Endothelial cell of umbilical vein (primary cell): ENCODE results near the gene XRCC4.

Experiments
- EZH2 ChIP-seq: IDR thresholded peaks from 2 replicates; pipeline ENCODE4 v1.6.1; 2012; ENCODE audit warnings: borderline replicate concordance, low read depth, mild to moderate bottlenecking, moderate library complexity, low read length, inconsistent platforms; ENCODE audit not compliant: severe bottlenecking
- GATA2 ChIP-seq: IDR thresholded peaks from 2 replicates; pipeline ENCODE4 v1.7.0; 2011; ENCODE audit warnings: low read depth, mild to moderate bottlenecking, moderate library complexity, mixed read lengths, low read length; ENCODE audit not compliant: insufficient read length, insufficient read depth
- JUN ChIP-seq: IDR thresholded peaks from 2 replicates; pipeline ENCODE4 v1.6.1; 2011; ENCODE audit warnings: borderline replicate concordance, low read depth; ENCODE audit not compliant: insufficient read length, insufficient read depth
- MYC ChIP-seq: IDR thresholded peaks from one replicate; pipeline ENCODE4 v1.6.1; 2011; ENCODE audit warnings: mild to moderate bottlenecking, low read depth, low read length
- POLR2A ChIP-seq: IDR thresholded peaks from 2 replicates; pipeline ENCODE4 v1.6.1; 2012; ENCODE audit warnings: low read depth, mild to moderate bottlenecking, control low read depth, low read length
- POLR2AphosphoS5 ChIP-seq: IDR thresholded peaks from 2 replicates; pipeline ENCODE4 v1.6.1; 2012; ENCODE audit warnings: low read depth, mild to moderate bottlenecking, control low read depth, low read length, moderate library complexity; ENCODE audit not compliant: insufficient read depth
- TF ChIP-seq, protein P1 (sequence below), 2 donors: IDR thresholded peaks; 1 replicate in 1 of 2; 2 replicates in 1 of 2; pipeline ENCODE4 v1.5.1; 2011; ENCODE audit warnings: low read length in 2 of 2, mild to moderate bottlenecking in 2 of 2, moderate library complexity in 2 of 2, control low read depth in 1 of 2, inconsistent platforms in 1 of 2, low read depth in 1 of 2; ENCODE audit not compliant: insufficient read depth in 1 of 2; ENCODE audit errors: extremely low read depth in 1 of 2
- TF ChIP-seq, protein P2 (sequence below): IDR thresholded peaks from 2 replicates; pipeline ENCODE4 v1.6.1; 2011; ENCODE audit not compliant: insufficient read depth, insufficient read length

DNA sequence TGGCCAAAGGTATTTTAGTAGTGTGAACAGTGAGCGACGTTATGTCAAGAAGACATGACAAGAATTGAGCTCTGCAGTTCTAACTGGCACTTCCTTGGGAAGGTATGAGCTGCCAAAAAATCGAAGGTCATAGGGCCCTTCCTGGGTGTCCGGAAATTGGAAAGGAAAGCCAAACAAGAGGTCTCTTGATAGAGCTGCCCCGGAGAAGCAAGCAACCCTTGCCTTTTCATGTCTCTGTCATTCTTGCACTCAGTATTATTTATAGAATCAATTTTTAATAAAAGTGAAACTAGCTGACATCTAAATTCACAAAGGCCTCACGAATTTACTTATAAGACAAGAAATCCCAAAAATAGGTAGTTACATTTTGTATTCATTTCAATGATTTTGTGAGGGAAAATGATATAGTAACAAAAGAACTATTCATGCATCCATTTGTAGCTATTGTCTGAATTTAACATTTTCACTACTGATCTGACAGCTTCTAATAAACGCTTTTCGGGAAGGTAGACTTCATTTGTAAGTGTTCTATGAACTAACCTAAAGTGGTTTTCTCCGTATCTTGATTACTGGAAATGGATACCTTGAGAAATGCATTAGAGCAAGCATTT, 280.4 kb downstream of the XRCC4 start:
- TF ChIP-seq POLR2AphosphoS5: no peak
- TF ChIP-seq, protein P1, sequence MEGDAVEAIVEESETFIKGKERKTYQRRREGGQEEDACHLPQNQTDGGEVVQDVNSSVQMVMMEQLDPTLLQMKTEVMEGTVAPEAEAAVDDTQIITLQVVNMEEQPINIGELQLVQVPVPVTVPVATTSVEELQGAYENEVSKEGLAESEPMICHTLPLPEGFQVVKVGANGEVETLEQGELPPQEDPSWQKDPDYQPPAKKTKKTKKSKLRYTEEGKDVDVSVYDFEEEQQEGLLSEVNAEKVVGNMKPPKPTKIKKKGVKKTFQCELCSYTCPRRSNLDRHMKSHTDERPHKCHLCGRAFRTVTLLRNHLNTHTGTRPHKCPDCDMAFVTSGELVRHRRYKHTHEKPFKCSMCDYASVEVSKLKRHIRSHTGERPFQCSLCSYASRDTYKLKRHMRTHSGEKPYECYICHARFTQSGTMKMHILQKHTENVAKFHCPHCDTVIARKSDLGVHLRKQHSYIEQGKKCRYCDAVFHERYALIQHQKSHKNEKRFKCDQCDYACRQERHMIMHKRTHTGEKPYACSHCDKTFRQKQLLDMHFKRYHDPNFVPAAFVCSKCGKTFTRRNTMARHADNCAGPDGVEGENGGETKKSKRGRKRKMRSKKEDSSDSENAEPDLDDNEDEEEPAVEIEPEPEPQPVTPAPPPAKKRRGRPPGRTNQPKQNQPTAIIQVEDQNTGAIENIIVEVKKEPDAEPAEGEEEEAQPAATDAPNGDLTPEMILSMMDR (IDR thresholded peaks at IDR 0.05; ENCODE audit: extremely low read depth in 1 of 2, insufficient read depth in 1 of 2, low read depth in 1 of 2, low read length in 2 of 2): no peak
- TF ChIP-seq, protein P2, sequence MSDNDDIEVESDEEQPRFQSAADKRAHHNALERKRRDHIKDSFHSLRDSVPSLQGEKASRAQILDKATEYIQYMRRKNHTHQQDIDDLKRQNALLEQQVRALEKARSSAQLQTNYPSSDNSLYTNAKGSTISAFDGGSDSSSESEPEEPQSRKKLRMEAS: no peak
- TF ChIP-seq JUN: no peak
- TF ChIP-seq POLR2A: no peak
- no peak for TF ChIP-seq GATA2
- TF ChIP-seq EZH2: no peak
- no peak for TF ChIP-seq MYC
